ENCODE data around the gene TRMT44. TPM values are rescaled to one million over a fixed set of nuclear protein-coding genes. Genes with fewer than 3 reads are reported as not detected.

Gene TRMT44
- polyA plus RNA-seq, 1 donor (not counting 4 experiments of a cell fraction or from before 2014, with no cell fraction given), result 8.8 TPM

- Histone ChIP-seq H3K27ac (ENCODE audit: control insufficient read depth, insufficient read depth, low read length) (no peak overlapping the region), H3K9me1 (ENCODE audit: control insufficient read depth, extremely low read depth, insufficient read depth, low read length) (no peaks in the 10 kb centered on the region), H2AFZ (ENCODE audit: control insufficient read depth, low read length) (no peak overlapping the region), H3K79me2 (ENCODE audit: control insufficient read depth, insufficient read depth, low read length) (no peaks in the 10 kb centered on the region), H3K36me3 (ENCODE audit: control insufficient read depth in 2 of 2, extremely low read depth in 1 of 2, insufficient read depth in 2 of 2, low read length in 2 of 2) (peaks cover 22 to 24% of the 10 kb centered on the region in 2 experiments), H3K4me3 (ENCODE audit: control insufficient read depth in 2 of 3, extremely low read depth in 1 of 3, insufficient read depth in 2 of 3, low read depth in 1 of 3, low read length in 3 of 3) (no peak overlapping the region), H3K4me2 (ENCODE audit: control insufficient read depth, extremely low read depth, insufficient read depth, low read depth, low read length) (no peak overlapping the region), H3K4me1 (ENCODE audit: control insufficient read depth, extremely low read depth, insufficient read depth, low read length) (no peaks in the 10 kb centered on the region), H3K27me3 (ENCODE audit: control insufficient read depth, extremely low read depth, insufficient read depth, low read length) (no peaks in the 10 kb centered on the region), H3K9ac (ENCODE audit: control insufficient read depth, extremely low read depth, insufficient read depth, low read length) (no peak overlapping the region), H3K9me3 (ENCODE audit: control insufficient read depth, low read depth, low read length) (no peaks in the 10 kb centered on the region), H4K20me1 (ENCODE audit: control insufficient read depth, extremely low read depth, insufficient read depth, low read length) (no peaks in the 10 kb centered on the region)
- dilution Hi-C loops (cut with MboI; ENCODE audit: extremely low pct_ligation_motif_present, low sequenced_read_pairs), result no loop called here
- no peak for TF ChIP-seq EZH2 (IDR thresholded peaks at IDR 0.05; ENCODE audit: low read length)
- no peak for TF ChIP-seq CTCF (optimal IDR thresholded peaks at IDR 0.05 in 1 of 3, IDR thresholded peaks at IDR 0.05 in 1 of 3, conservative IDR thresholded peaks at IDR 0.05 in 1 of 3; ENCODE audit: extremely low read depth in 1 of 3, insufficient read depth in 2 of 3, low read length in 3 of 3)
- FAIRE-seq (no peak), DNase-seq (ENCODE audit: low read depth, low spot score) (no peak)
Observed at GRCh38 chr4:8465615-8466611, 25.3 kb downstream of the TRMT44 start.

- H3K27me3 ChIP-seq (ENCODE audit: control insufficient read depth, extremely low read depth, insufficient read depth, low read length), result no peaks in the 10 kb centered on the region
- no peak overlapping the region for H3K27ac ChIP-seq (ENCODE audit: control insufficient read depth, insufficient read depth, low read length)
- H3K79me2 ChIP-seq (ENCODE audit: control insufficient read depth, insufficient read depth, low read length), result no peaks in the 10 kb centered on the region
- no peak overlapping the region for H2AFZ ChIP-seq (ENCODE audit: control insufficient read depth, low read length)
- DNase-seq (ENCODE audit: low read depth, low spot score) (no peak), FAIRE-seq (no peak)
- no peaks in the 10 kb centered on the region for H3K4me1 ChIP-seq (ENCODE audit: control insufficient read depth, extremely low read depth, insufficient read depth, low read length)
- peaks cover 20 to 22% of the 10 kb centered on the region in 2 experiments for H3K36me3 ChIP-seq (ENCODE audit: control insufficient read depth in 2 of 2, extremely low read depth in 1 of 2, insufficient read depth in 2 of 2, low read length in 2 of 2)
- H3K9me3 ChIP-seq (ENCODE audit: control insufficient read depth, low read depth, low read length), result no peaks in the 10 kb centered on the region
- H4K20me1 ChIP-seq (ENCODE audit: control insufficient read depth, extremely low read depth, insufficient read depth, low read length), result no peaks in the 10 kb centered on the region
- H3K4me2 ChIP-seq (ENCODE audit: control insufficient read depth, extremely low read depth, insufficient read depth, low read depth, low read length), result no peak overlapping the region
- dilution Hi-C loops (cut with MboI; ENCODE audit: extremely low pct_ligation_motif_present, low sequenced_read_pairs), result no loop called here
- TF ChIP-seq CTCF (optimal IDR thresholded peaks at IDR 0.05 in 1 of 3, IDR thresholded peaks at IDR 0.05 in 1 of 3, conservative IDR thresholded peaks at IDR 0.05 in 1 of 3; ENCODE audit: extremely low read depth in 1 of 3, insufficient read depth in 2 of 3, low read length in 3 of 3), result no peak
- TF ChIP-seq EZH2 (IDR thresholded peaks at IDR 0.05; ENCODE audit: low read length), result no peak
- H3K9me1 ChIP-seq (ENCODE audit: control insufficient read depth, extremely low read depth, insufficient read depth, low read length), result no peaks in the 10 kb centered on the region
- no peak overlapping the region for H3K9ac ChIP-seq (ENCODE audit: control insufficient read depth, extremely low read depth, insufficient read depth, low read length)
- H3K4me3 ChIP-seq (ENCODE audit: control insufficient read depth in 2 of 3, extremely low read depth in 1 of 3, insufficient read depth in 2 of 3, low read depth in 1 of 3, low read length in 3 of 3), result no peak overlapping the region
Observed at GRCh38 chr4:8467016-8467415, 26.4 kb downstream of the TRMT44 start.
